Left renal cortex interstitium (tissue), 4 donors: ENCODE measurements around the gene GABRR2. TPM values are rescaled to one million over a fixed set of nuclear protein-coding genes. Genes with fewer than 3 reads are reported as not detected.
"Not testable (repeated sequence)": the region's sequence is repeated elsewhere in the genome, so short reads cannot be mapped to it uniquely, and the experiment has no call there.

Experiments
- DNase-seq, 4 donors: peaks; one replicate each; pipeline ENCODE4 v3.0.0-alpha.2; 2013; ENCODE audit warnings: low read depth in 4 of 4, low spot score in 2 of 4, missing footprints in 1 of 4
- polyA plus RNA-seq, 4 donors: library from polyadenylated mRNA; unstranded; fragments of 120-200 nt; gene quantifications; one replicate each; pipeline ENCODE4 v1.2.1, GENCODE V29; 2013; ENCODE audit not compliant: insufficient read length in 4 of 4

Gene GABRR2
- polyA plus RNA-seq, 4 donors: 0.93 to 3.3 (median 1.9) TPM

DNA sequence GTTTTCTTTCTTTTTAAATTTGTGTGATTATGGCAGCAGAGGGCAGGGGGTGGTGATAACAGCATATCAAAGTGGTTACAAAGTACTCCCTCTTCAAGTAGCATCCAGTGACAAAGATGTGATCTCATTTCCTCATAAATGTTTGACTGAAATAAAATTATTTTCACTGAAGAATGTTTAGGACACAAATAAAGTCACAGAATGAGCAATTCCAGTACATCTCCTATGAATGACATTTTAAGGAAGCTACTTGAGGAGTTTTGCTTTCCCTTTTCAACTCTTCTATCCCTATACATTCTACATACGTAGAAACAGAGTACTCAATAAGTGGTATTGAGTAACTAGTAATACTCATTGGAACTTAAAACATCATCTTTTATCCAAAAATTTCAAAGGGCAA, 13.9 kb upstream of the GABRR2 start:
- no peak for DNase-seq

DNA sequence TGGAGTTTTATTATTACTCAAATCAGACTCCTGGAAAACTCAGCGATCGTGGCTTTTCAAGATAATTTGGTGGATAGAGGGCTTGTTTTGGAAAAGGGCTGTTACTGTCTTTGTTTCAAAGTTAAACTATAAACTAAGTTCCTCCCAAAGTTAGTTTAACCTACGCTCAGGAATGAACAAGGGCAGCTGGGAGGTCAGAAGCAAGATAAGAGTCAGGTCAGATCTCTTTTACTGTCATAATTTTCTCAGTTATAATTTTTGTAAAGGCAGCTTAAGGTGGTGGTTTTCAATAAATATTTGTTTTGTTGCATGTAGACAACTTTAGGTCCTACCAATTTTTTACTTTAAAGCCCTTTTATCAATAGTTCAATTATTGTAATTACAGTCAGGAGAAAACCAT, 9.2 kb upstream of the GABRR2 start:
- DNase-seq: no peak

DNA sequence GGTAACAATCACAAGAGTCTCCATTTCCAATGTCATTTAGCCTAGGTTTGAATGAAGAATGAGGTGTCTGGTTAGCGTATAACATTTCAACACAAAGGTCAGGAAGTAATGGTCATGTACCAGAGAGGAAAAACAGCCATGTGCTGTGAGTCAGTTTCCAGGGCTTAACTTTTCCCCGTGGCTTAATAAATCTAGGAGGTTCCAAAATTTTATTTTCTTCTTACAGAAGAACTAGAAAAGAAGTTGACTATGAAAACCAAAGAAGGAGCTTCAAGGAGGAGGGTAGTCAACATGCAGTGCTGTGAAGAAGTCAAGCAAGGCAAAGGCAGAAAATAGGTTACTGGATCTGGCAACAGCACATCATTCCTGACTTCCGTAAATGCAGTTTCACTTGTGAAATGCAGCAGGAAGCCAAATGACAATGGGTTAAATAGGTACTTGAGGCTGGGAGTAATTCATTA, 8.4 kb upstream of the GABRR2 start:
- DNase-seq: no peak

DNA sequence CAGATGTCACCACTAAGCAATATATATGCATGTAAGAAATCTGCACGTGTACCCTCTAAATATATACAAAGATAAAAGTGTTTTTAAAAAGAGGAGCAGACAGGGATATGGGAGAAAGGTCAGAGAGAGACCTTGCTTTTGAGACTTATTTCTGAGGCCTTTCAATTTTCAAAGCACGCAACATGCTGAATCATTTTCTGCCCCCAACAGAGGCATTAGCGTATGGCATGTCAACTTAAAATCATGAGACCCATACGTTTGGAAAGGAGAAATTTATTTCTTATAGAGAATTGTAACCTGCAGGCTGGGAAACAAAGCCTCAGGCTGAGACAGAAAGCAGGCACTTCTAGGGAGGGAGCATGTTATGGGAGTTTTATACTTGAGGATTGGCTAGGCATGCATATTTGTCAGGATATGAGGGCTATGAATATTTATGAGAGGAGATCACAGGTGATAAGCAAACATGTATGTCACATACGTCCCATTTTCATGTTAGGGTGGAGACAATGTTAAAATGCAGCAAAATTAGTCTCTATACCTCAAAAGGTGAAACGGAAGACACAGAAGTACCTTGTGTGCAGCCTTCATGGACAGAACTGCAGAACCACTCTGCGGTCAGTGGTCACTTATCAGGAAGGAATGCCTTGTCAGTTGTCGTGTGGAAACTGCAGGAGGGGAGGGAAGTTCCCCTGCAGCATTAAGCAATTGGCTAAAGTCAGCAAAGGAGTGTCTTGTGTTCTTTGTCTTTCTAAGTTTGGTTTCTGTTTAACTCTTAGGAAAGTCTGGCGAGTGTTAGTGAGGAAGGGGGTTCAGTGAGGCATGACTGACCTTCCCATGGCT, 6.3 kb upstream of the GABRR2 start:
- DNase-seq: no peak

DNA sequence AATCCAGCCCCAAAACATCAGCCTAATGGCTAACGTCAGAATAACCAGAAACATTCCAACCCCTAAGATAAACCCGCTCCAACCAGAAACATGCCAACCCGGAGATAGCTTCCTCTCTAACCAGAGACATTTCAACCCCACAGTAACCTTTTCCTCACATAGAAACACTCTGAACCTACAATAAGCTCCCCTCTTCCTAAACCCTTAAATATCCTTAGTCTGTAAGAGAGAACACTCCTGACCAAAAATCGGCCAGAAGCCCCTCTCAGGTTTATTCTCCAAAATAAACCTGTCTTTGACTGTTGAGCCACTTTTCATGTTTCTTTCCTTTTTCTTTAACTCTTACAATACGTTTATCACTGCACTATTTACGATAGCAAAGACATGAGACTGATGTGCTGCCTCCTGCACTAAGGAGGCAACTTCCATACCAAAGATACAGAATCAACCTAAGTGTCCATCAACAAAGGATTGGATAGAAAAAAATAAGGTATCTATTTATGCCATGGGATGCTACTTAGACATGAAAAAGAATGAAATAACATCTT, 5.0 kb upstream of the GABRR2 start:
- no peak for DNase-seq

DNA sequence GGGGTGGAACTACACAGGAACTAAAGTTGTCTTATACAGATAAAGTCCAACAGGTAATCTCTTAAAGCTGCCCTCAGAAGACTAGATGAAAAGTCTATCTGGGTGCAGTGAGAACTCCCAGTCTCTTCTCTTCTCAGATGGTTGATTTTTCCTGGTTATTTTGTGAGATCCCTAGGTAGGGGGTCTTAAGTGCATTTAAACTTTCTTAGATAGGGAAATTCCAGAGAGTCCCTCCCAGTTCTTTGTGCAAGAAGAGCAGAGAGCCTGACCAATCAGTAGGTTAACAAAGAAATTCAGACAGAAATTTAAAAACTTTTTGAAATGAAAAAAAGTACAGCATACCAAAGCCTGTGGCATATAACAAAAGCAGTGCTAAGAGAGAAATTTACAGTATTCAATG, 2.0 kb upstream of the GABRR2 start:
- DNase-seq: no peak

DNA sequence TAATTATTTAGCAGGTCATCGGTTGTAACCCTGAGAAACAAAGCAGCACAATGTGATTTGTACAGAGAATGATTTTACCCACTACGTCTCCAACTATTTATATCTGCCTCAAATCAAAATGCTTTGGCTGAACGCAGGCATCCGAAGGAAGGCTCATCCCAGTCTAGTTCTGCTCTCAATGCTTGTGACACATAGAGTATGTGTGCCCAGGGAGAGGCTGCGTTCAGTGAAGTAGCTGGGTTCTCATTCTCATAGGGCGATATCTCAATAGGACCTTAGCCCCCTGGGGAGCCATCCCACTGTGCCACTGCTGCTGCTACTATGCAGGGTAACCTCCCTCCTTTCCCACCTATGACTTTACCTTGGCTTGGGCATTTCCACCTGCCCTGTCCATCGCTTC, 407 bp downstream of the GABRR2 start:
- DNase-seq: no peak

DNA sequence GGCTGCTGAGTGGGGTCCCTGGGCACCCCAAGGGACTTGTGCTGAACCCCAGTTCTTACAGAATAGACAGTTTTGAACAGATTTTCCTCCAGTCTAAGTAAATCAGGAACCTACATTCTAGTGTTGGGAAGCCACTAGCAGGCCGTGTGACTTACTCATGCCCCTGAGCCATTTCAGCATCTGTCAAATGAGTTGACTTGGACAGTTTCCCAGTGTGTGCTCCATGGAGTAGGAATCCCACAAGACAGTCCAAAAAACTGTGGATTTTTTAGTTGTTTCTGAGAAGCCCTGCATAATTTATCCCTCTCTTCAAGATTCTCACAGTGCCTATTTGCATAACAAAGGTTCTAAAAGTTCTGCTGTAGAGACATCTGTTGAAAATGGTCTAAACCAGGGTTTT, 2.1 kb downstream of the GABRR2 start:
- no peak for DNase-seq

DNA sequence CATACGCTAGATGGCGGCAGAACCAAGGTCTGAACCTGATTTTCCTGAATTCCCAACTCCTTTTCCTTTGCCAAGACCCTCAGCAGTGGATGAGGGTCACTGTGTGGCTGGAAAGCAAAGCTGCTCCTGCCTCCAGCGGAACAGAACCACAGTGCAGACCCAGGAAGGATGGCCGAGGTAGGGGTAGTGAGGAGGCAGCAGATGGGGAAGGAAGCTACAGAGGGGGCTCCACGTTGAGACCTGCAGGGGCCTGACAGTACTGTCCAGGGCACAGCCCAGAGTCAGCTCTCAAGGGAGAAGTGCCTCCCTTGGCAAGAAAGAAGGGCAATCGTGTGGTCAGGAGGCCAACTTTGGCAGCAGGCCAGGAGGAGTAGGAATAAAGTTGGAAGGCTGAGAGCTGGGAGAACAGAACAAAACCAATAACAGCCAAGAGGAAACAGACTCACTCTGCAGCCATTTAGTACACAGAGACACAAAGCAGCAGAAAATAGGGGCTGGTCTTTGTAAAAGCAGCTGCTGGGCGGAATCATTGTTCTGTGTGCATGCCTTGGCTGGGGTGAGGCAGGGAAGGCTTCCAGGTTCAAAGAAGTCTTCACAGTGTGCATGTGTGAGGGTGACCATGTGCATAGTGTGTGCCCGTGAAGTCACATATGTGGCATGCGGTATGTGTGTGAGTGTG, 3.1 kb downstream of the GABRR2 start:
- peak in 2 of 4 donors; percentile 31 to 55 for DNase-seq

DNA sequence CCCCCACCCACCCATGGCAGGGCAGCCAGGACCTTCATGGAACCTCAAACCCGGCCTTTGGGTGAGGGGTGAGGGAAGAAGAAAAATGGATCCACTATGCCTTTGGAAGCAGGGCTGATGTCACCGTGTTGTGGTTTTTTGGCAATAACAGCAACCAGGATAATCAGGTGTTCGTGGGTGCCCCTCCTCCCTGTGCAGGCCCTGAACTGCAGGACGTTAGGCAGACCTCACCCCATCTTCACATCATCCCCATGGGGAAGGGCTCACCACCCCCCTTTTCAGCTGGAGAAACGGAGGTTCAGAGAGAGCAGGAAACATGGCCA, 3.6 kb downstream of the GABRR2 start:
- DNase-seq: no peak

DNA sequence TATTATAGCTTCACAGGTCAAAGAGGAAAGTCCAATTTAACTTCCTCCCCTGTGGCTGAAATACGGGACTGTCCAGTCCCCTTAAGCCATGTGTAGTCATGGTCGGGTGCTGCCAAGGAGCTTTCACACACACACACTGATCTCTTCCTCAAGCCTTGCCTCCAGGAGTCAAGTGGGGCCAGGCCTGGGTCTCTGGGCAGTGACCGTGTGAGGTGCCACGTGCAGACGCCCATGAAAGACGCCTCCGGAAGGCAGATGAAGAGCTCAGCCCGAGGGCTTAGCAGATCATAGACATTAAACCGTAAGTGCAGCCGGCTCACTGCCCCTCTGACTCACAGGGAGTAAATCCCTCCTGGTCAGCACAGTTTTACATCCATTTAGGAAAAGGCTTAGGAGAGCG, 4.2 kb downstream of the GABRR2 start:
- no peak for DNase-seq

DNA sequence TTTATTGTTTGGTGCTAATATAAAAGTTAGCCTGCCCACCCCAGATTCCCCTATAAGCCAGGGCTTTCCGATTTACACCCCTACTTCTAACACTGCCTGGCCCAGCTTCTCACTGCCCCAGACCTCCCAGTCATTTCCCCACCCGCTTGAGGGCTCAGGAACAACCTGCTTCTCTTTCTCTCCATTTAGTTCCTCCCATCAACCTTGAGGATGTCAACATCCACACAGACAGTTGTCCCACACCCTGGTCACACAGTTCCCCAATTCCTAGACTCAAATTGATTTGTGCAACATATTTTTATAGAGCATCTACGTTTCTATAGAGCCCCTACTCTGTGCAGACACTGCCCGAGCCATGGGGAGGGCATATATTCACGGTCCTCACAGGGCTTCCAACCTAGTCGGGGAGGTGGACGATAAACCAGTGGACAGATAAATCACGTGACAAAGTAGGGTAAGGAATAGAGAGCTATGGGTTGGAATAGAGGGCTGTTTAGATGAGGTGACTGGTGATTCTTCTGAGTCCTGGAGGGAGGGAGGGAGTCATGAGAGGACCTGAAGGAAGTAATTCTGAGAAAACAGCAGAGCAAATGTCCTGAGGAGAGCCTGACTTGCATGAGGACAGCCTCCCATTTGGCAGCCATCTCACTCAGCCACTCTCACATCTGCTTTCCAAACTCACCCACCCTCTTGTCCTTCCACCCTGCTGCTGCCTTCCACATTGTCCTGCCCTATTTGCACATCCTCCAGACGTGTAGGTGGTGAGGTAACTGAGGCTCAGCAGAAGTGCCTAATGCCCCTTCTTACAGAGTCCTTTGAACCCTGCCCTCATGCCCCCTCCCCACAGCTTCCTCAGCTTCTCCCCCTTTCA, 6.3 kb downstream of the GABRR2 start:
- no peak for DNase-seq

DNA sequence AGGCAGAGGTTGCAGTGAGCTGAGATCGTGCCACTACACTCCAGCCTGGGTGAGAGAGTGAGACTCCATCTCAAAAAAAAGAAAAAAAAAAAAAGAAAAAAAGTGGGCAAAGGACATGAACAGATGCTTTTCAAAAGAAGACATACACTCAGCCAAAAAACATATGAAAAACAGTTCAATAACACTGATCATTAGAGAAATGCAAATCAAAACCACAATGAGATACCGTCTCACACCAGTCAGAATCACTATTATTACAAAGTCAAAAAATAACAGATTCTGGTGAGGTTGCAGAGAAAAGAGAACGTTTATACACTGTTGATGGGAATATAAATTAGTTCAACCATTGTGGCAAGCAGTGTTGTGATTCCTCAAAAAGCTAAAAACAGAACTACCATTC, 10.6 kb downstream of the GABRR2 start:
- DNase-seq: not testable (repeated sequence)

DNA sequence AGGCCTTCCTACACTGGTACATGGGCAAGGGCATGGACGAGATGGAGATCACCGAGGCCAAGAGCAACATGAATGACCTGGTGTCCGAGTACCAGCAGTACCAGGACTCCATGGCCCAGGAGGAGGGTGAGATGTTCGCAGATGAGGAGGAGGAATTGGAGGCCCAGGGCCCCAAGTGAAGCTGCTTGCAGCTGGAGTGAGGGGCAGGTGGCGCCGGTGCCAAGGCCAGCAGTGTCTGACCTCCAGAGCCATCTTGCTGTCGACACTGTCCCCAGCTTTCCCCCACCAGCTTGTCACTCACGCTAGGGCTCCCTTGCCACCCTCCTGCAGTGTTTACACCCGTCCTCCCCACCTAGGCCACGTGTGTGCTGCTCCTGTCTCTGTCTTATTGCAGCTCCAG, 12.2 kb downstream of the GABRR2 start:
- DNase-seq: no peak

DNA sequence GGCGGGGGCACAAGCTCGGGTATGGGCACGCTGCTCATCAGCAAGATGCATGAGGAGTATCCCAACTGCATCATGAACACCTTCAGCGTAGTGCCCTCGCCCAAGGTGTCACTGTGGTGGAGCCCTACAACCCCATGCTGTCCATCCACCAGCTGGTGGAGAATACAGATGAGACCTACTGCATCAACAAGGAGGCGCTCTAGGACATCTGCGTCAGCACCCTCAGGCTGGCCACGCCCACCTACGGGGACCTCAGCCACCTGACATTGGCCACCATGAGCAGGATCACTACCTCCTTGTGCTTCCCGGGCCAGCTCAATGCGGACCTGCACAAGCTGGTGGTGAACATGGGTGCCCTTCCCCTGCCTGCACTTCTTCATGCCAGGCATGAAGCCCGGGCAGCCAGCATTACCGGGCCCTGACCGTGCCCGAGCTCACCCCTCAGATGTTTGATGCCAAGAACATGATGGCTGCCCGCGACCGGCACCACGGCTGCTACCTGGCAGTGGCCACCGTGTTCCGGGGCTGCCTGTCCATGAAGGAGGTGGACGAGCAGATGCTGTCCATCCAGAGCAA, 12.8 kb downstream of the GABRR2 start:
- DNase-seq: no peak

DNA sequence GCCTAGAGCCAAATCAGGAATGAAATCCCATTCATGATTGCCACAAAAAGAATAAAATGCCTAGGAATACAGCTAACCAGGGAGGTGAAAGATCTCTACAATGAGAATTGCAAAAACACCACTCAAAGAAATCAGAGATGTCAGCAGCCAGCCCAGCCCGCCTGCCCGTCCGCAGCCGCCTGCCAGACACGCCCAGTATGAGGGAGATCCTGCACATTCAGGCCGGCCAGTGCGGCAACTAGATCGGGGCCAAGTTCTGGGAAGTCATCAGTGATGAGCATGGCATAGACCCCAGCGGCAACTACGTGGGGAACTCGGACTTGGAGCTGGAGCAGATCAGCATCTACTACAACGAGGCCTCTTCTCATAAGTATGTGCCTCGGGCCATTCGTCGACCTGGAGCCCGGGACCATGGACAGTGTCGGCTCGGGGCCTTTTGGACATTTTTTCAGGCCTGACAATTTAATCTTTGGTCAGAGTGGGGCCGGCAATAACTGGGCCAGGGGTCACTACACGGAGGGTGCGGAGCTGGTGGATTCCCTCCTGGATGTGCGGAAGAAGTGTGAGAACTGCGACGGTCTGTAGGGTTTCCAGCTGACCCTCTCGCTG, 13.4 kb downstream of the GABRR2 start:
- DNase-seq: no peak

DNA sequence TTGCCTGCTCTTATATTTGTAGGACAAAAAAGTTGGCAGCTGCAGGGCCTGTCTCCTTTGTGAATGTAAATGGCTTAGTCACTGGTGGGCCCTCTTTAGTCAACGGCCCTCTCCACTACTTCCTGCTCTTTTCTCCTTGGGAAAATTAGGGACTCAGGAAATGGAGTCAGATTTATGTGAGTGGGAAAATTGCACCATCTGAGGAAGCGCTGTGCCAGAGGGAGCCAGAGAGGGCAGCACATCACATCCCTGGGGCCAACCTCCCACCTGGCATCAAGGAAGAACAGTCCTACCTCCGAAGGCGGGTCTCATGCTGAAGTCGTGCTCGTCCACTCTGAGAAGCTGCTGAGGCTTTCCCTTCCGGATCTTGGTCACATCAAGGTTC, 15.6 kb downstream of the GABRR2 start:
- no peak for DNase-seq

DNA sequence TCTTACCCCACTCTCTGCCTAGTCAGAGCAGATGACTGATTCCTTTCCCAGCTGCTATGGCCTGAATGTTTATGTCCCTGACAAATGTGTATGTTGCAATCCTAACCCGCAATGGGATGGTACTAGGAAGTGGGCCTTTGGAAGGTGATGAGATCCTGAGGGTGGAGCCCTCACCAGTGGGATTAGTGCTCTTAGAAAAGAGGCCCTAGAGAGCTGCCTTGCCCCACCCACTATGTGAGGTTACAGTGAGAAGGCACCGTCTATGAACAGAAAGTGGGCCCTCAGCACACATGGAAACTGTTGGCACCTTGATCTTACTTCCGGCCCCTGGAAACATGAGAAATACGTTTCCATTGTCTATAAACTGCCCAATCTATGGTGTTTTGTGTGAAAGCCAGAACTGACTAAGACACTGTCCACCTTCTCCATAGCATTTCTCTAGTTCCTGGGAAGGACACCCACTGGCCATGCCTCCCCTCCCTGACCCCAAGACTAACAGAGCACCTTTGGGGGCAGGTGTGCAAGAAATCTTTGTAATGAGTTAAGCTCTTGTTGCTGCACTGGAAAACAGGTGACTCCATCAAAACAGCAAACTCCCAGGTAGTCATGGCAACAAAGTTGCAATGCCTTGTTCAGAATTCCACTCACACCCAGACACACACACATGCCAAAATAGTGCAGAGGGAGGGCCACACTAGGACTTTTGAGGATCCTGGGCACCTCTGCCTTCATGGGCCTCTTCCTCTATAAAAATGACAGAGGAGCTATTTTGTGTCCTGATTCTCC, 16.2 kb downstream of the GABRR2 start:
- DNase-seq: no peak

DNA sequence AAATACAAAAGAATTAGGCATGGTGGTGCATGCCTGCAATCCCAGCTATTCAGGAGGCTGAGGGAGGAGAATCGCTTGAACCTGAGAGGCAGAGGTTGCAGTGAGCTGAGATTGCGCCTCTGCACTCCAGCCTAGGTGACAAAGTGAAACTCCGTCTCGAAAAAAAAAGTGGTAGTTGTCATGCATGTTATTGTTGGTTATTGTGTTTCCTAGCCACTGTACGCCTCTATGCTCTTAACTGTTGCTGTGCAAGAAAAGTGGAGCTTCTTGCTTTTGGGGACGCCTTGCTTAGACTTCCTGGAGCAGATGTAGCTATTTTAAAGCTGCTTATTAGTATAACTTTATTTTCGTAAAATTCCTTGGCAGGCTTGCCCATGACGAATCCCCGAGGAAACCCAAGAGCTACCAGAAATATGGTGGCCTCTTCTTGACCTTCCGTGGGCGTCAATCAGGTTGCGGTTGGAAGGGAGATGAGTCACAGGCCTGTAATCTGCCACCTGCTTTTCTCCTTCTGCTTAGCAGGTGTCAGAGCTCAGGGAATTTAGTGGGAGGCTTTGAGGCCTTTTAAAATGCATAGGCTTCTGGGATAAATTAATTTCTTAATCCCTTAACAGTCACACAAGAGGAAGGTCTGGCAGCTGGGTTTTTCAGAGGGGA, 17.3 kb downstream of the GABRR2 start:
- no peak for DNase-seq
